ENCODE measurements around the gene TNRC6B.

TNRC6B gene

GRCh38 chr22:40368016-40368415, 190.3 kb downstream of the TNRC6B start:
- ChIA-PET POLR2A (interaction anchor here (0.6 kb wide), 1 partner anchor 18 kb away, joined by 3 read pairs; no protein-coding TSS in a partner anchor), CTCF (interaction anchor here (0.6 to 1.6 kb wide), 4 partner anchors 20 to 343 kb away, joined by 3 to 5 read pairs (median 4); partner anchors contain the start of gene ADSL)
- H3K36me3 ChIP-seq (ENCODE audit: control insufficient read depth in 2 of 2, insufficient read depth in 1 of 2, low read length in 2 of 2), result peaks cover 51 to 69% of the 10 kb centered on the region in 2 experiments
- no peak overlapping the region for H3K4me3 ChIP-seq (ENCODE audit: low read depth, low read length)
- no peaks in the 10 kb centered on the region for H3K9me3 ChIP-seq (ENCODE audit: control insufficient read depth, insufficient read depth, low read depth, low read length)
- TF ChIP-seq ZNF621 (tag by site-specific recombination; IDR thresholded peaks at IDR 0.05) (no peak), ZFP3 (tag by site-specific recombination; IDR thresholded peaks at IDR 0.05; ENCODE audit: low read depth) (no peak), KLF10 (tag by site-specific recombination; IDR thresholded peaks at IDR 0.05) (no peak), KLF16 (tag by site-specific recombination; IDR thresholded peaks at IDR 0.05) (no peak), ZFP37 (tag by site-specific recombination; IDR thresholded peaks at IDR 0.05) (no peak)
- H3K4me1 ChIP-seq (ENCODE audit: control insufficient read depth, insufficient read depth, low read length), result peaks cover 8% of the 10 kb centered on the region
- no peak overlapping the region for H3K27ac ChIP-seq (ENCODE audit: extremely low read depth, low read depth, low read length)

- H3K4me1 ChIP-seq (ENCODE audit: control insufficient read depth, insufficient read depth, low read length), result peaks cover 8% of the 10 kb centered on the region
- ChIA-PET POLR2A (interaction anchor here (0.6 kb wide), 1 partner anchor 19 kb away, joined by 3 read pairs; no protein-coding TSS in a partner anchor), CTCF (interaction anchor here (0.9 kb wide), 1 partner anchor 28 kb away, joined by 4 read pairs; no protein-coding TSS in a partner anchor)
- H3K4me3 ChIP-seq (ENCODE audit: low read depth, low read length), result no peak overlapping the region
- H3K27ac ChIP-seq (ENCODE audit: extremely low read depth, low read depth, low read length), result no peak overlapping the region
- H3K9me3 ChIP-seq (ENCODE audit: control insufficient read depth, insufficient read depth, low read depth, low read length), result no peaks in the 10 kb centered on the region
- no peak for TF ChIP-seq PRDM1 (tag by site-specific recombination; IDR thresholded peaks at IDR 0.05)
- H3K36me3 ChIP-seq (ENCODE audit: control insufficient read depth in 2 of 2, insufficient read depth in 1 of 2, low read length in 2 of 2), result peaks cover 44 to 64% of the 10 kb centered on the region in 2 experiments
Observed at GRCh38 chr22:40368836-40369235, 191.1 kb downstream of the TNRC6B start.

GRCh38 chr22:40374567-40374966, 196.8 kb downstream of the TNRC6B start:
- CTCF ChIA-PET, result interaction anchor here (0.6 kb wide), 1 partner anchor 62 kb away, joined by 5 read pairs; no protein-coding TSS in a partner anchor
- Histone ChIP-seq H3K4me3 (ENCODE audit: low read depth, low read length) (no peak overlapping the region), H3K27ac (ENCODE audit: extremely low read depth, low read depth, low read length) (no peak overlapping the region), H3K36me3 (ENCODE audit: control insufficient read depth in 2 of 2, insufficient read depth in 1 of 2, low read length in 2 of 2) (peaks cover 17 to 22% of the 10 kb centered on the region in 2 experiments; a peak in 2 of 3 replicates), H3K9me3 (ENCODE audit: control insufficient read depth, insufficient read depth, low read depth, low read length) (no peaks in the 10 kb centered on the region), H3K4me1 (ENCODE audit: control insufficient read depth, insufficient read depth, low read length) (peaks cover 8% of the 10 kb centered on the region)
- POLR2A ChIA-PET, result no interaction called here
- TF ChIP-seq SCRT1 (tag by site-specific recombination; IDR thresholded peaks at IDR 0.05; ENCODE audit: borderline replicate concordance), result no peak
- no peak for TF ChIP-seq AEBP2 (tag by site-specific recombination; IDR thresholded peaks at IDR 0.05; ENCODE audit: borderline replicate concordance)
- TF ChIP-seq ZNF221 (tag by site-specific recombination; IDR thresholded peaks at IDR 0.05; ENCODE audit: borderline replicate concordance), result no peak
- TF ChIP-seq ZNF626 (tag by site-specific recombination; IDR thresholded peaks at IDR 0.05), result no peak
- no peak for TF ChIP-seq ZFP41 (tag by site-specific recombination; IDR thresholded peaks at IDR 0.05; ENCODE audit: borderline replicate concordance)
- no peak for TF ChIP-seq EGR2 (tag by site-specific recombination; IDR thresholded peaks at IDR 0.05; ENCODE audit: low read depth)
- TF ChIP-seq MEIS1 (CRISPR knock-in tag; IDR thresholded peaks at IDR 0.05; ENCODE audit: borderline replicate concordance), result no peak
- no peak for TF ChIP-seq BCL11B (tag by site-specific recombination; IDR thresholded peaks at IDR 0.05; ENCODE audit: low read depth)
- no peak for TF ChIP-seq ZNF37A (tag by site-specific recombination; IDR thresholded peaks at IDR 0.05)
- no peak for TF ChIP-seq ZNF530 (tag by site-specific recombination; IDR thresholded peaks at IDR 0.05; ENCODE audit: low read depth)
- TF ChIP-seq ZNF280C (tag by site-specific recombination; IDR thresholded peaks at IDR 0.05), result no peak
- no peak for TF ChIP-seq BCL6B (tag by site-specific recombination; IDR thresholded peaks at IDR 0.05)
